ENCODE data around the gene ZC3H13.

The ZC3H13 gene

DNA sequence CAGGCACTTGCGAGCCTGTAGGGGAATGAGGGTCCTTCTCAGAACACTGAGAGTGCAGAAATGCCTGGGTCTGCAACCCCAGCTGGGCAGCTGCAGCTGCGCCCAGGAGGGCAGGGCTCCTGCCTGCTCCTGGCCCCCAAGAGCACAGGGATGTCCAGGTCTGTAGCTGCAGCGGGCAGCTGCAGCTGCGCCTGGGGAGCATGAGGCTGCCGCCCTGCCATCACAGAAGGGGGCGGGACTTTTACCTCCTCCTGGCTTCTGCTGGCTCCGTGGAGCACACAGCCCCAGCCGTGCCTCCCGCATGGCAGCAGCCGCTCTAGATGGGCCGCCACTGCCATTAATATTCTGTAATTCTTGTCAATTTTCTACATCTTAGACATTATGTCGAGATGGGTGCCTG lies 34.4 kb upstream of the ZC3H13 start:
- no peak overlapping the region for H3K4me3 ChIP-seq (ENCODE audit: low read depth, low read length)
- H3K4me1 ChIP-seq (ENCODE audit: control insufficient read depth, insufficient read depth, low read length): no peaks in the 10 kb centered on the region
- no peak overlapping the region for H3K27ac ChIP-seq (ENCODE audit: low read depth, low read length)
- H3K9me3 ChIP-seq (ENCODE audit: control insufficient read depth, insufficient read depth, low read depth, low read length): no peaks in the 10 kb centered on the region
- H3K27me3 ChIP-seq (ENCODE audit: control insufficient read depth, insufficient read depth, low read length): no peaks in the 10 kb centered on the region
- no peaks in the 10 kb centered on the region for H3K36me3 ChIP-seq (ENCODE audit: control insufficient read depth, insufficient read depth, low read length)
- no peak overlapping the region for H3K9ac ChIP-seq (ENCODE audit: low read length)

DNA sequence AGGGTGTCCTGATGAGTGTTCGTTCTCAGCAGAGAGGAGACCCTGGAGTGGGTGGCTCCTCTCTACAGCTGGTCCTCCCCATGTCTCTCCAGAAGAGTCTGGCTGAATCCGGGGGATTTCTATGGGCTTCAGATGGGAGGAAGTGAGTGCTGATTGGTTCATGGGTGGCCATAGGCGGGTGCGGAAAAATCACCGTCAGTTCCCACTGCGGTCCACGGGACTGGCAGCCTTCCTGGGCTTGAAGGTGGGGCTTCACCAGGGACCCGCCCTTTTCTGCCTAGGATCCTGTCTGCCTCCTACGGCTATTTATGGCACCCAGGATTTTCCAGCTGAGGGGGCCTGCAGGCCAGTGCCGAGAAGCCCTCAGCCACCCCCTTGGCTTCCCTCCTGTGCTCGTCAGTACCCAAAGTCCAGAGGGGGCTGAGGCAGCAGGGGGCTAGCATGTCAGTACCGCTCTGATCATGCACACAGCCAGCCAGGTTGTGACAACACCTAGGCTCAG lies 33.9 kb upstream of the ZC3H13 start:
- no peak overlapping the region for H3K27ac ChIP-seq (ENCODE audit: low read depth, low read length)
- no peaks in the 10 kb centered on the region for H3K27me3 ChIP-seq (ENCODE audit: control insufficient read depth, insufficient read depth, low read length)

DNA sequence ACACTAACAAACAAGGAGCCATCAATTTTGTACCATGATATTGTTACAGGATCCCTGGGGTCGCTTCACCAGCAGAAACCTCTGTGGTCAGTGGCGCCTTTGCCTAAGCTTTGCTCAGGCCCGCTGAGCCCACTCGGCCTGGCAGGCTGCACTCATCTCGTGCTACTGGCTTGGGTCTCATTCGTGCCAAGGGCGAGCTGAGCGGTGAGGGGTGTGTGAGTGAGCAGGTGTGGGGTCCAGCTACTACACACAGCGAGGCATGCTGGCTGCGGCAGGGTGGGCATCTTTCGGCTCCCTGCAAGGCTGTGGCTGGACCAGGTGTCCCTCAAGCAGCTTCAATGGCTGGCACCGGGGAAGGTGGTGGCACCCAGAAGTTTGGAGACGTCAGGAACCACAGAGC lies 33.2 kb upstream of the ZC3H13 start:
- Histone ChIP-seq H3K27ac (ENCODE audit: low read depth, low read length) (no peak overlapping the region), H3K36me3 (ENCODE audit: control insufficient read depth, insufficient read depth, low read length) (no peaks in the 10 kb centered on the region), H3K9me3 (ENCODE audit: control insufficient read depth, insufficient read depth, low read depth, low read length) (no peaks in the 10 kb centered on the region), H3K4me1 (ENCODE audit: control insufficient read depth, insufficient read depth, low read length) (no peaks in the 10 kb centered on the region), H3K27me3 (ENCODE audit: control insufficient read depth, insufficient read depth, low read length) (no peaks in the 10 kb centered on the region), H3K9ac (ENCODE audit: low read length) (no peak overlapping the region), H3K4me3 (ENCODE audit: low read depth, low read length) (no peak overlapping the region)

More for the DNA sequence above, 33.9 kb upstream of the ZC3H13 start:
- H3K36me3 ChIP-seq (ENCODE audit: control insufficient read depth, insufficient read depth, low read length): no peaks in the 10 kb centered on the region
- H3K4me3 ChIP-seq (ENCODE audit: low read depth, low read length): no peak overlapping the region
- no peak overlapping the region for H3K9ac ChIP-seq (ENCODE audit: low read length)
- H3K4me1 ChIP-seq (ENCODE audit: control insufficient read depth, insufficient read depth, low read length): no peaks in the 10 kb centered on the region
- no peaks in the 10 kb centered on the region for H3K9me3 ChIP-seq (ENCODE audit: control insufficient read depth, insufficient read depth, low read depth, low read length)

DNA sequence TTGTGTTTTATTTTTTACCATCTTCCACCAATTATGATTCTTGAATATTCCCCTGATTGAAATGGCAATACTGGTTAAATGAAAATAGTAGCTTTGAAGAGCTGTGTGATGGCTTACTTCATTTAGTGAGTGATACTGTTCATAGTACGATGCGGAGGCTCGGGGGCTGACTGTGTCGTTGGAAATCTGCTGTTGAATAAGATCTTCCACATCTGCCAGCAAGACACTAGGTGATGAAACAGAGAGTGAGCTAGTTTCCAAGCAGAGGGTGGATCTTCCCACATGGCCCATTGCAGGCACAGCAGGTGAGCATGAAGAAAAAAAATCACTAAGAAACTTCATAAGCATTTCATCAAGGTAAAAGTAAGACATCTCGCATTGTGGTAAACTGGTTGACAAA lies 29.8 kb upstream of the ZC3H13 start:
- H3K9ac ChIP-seq (ENCODE audit: low read length): no peak overlapping the region

GRCh38 chr13:46079770-46080169 lies 27.2 kb upstream of the ZC3H13 start:
- Histone ChIP-seq H3K4me1 (ENCODE audit: control insufficient read depth, insufficient read depth, low read length) (no peaks in the 10 kb centered on the region), H3K36me3 (ENCODE audit: control insufficient read depth, insufficient read depth, low read length) (no peaks in the 10 kb centered on the region), H3K4me3 (ENCODE audit: low read depth, low read length) (no peak overlapping the region), H3K27ac (ENCODE audit: low read depth, low read length) (no peak overlapping the region), H3K27me3 (ENCODE audit: control insufficient read depth, insufficient read depth, low read length) (no peaks in the 10 kb centered on the region), H3K9ac (ENCODE audit: low read length) (no peak overlapping the region), H3K9me3 (ENCODE audit: control insufficient read depth, insufficient read depth, low read depth, low read length) (no peaks in the 10 kb centered on the region)

More for the DNA sequence above, 29.8 kb upstream of the ZC3H13 start:
- H3K36me3 ChIP-seq (ENCODE audit: control insufficient read depth, insufficient read depth, low read length): no peaks in the 10 kb centered on the region
- H3K27ac ChIP-seq (ENCODE audit: low read depth, low read length): no peak overlapping the region
- H3K4me1 ChIP-seq (ENCODE audit: control insufficient read depth, insufficient read depth, low read length): no peaks in the 10 kb centered on the region
- H3K27me3 ChIP-seq (ENCODE audit: control insufficient read depth, insufficient read depth, low read length): no peaks in the 10 kb centered on the region
- H3K4me3 ChIP-seq (ENCODE audit: low read depth, low read length): no peak overlapping the region
- H3K9me3 ChIP-seq (ENCODE audit: control insufficient read depth, insufficient read depth, low read depth, low read length): no peaks in the 10 kb centered on the region

DNA sequence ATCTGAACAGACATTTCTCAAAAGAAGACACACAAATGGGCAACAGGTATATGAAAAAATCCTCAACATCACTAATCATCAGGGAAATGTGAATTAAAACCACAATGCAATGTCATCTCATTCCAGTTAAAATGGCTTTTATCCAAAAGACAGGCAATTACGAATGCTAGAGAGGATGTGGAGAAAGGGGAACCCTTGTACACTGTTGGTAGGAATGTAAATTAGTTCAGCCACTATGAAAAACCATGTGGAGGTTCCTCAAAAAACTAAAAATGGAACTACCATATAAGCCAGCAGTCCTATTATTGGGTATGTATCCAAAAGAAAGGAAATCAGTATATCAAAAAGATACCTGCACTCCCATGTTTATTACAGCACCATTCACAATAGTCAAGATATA lies 24.7 kb upstream of the ZC3H13 start:
- no peak overlapping the region for H3K27ac ChIP-seq (ENCODE audit: low read depth, low read length)
- no peaks in the 10 kb centered on the region for H3K4me1 ChIP-seq (ENCODE audit: control insufficient read depth, insufficient read depth, low read length)
- H3K9ac ChIP-seq (ENCODE audit: low read length): no peak overlapping the region
- H3K9me3 ChIP-seq (ENCODE audit: control insufficient read depth, insufficient read depth, low read depth, low read length): no peaks in the 10 kb centered on the region
- no peaks in the 10 kb centered on the region for H3K36me3 ChIP-seq (ENCODE audit: control insufficient read depth, insufficient read depth, low read length)
- H3K27me3 ChIP-seq (ENCODE audit: control insufficient read depth, insufficient read depth, low read length): no peaks in the 10 kb centered on the region
- H3K4me3 ChIP-seq (ENCODE audit: low read depth, low read length): no peak overlapping the region

DNA sequence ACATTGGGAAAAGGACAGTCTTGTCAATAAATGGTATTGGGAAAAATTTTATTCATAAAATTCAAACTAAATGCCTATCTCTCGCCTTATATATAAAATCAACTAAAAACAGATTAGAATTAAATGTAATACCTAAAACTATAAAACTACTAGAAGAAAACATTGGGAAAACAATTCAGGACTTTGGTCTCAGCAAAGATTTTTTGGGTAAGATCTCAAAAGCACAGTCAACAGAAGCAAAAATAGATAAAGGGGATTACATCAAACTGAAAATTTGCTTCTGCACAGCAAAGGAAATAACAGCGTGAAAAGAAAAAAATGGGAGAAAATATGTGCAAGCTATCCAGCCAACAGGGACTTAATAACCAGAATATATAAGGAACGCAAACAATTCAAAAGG lies 24.3 kb upstream of the ZC3H13 start:
- Histone ChIP-seq H3K27me3 (ENCODE audit: control insufficient read depth, insufficient read depth, low read length) (no peaks in the 10 kb centered on the region), H3K9ac (ENCODE audit: low read length) (no peak overlapping the region), H3K36me3 (ENCODE audit: control insufficient read depth, insufficient read depth, low read length) (no peaks in the 10 kb centered on the region), H3K4me1 (ENCODE audit: control insufficient read depth, insufficient read depth, low read length) (no peaks in the 10 kb centered on the region), H3K27ac (ENCODE audit: low read depth, low read length) (no peak overlapping the region), H3K9me3 (ENCODE audit: control insufficient read depth, insufficient read depth, low read depth, low read length) (no peaks in the 10 kb centered on the region), H3K4me3 (ENCODE audit: low read depth, low read length) (no peak overlapping the region)

DNA sequence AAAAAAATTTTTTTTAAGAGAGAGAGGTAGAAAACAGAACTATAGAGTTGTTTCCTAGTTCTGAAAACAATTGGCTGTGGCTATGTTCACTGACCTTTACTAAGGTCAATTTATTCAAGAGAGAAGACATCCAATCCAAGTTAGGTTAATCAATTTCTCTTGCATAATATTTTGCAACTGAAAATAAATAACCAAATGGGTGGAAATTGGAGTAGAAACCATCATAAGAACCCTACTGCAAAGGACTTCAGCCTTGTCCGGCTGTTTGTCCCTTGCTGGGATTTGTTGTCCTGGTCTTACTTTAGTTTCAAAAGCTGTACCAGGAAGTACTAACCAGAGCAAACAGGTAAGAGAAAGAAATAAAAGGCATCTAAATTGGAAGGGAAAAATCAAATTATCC lies 23.3 kb upstream of the ZC3H13 start:
- H3K9ac ChIP-seq (ENCODE audit: low read length): no peak overlapping the region
- no peaks in the 10 kb centered on the region for H3K36me3 ChIP-seq (ENCODE audit: control insufficient read depth, insufficient read depth, low read length)
- no peaks in the 10 kb centered on the region for H3K4me1 ChIP-seq (ENCODE audit: control insufficient read depth, insufficient read depth, low read length)
- H3K4me3 ChIP-seq (ENCODE audit: low read depth, low read length): no peak overlapping the region
- no peaks in the 10 kb centered on the region for H3K27me3 ChIP-seq (ENCODE audit: control insufficient read depth, insufficient read depth, low read length)
- H3K27ac ChIP-seq (ENCODE audit: low read depth, low read length): no peak overlapping the region
- H3K9me3 ChIP-seq (ENCODE audit: control insufficient read depth, insufficient read depth, low read depth, low read length): no peaks in the 10 kb centered on the region

GRCh38 chr13:46071590-46072249 lies 19.2 kb upstream of the ZC3H13 start:
- H3K27me3 ChIP-seq (ENCODE audit: control insufficient read depth, insufficient read depth, low read length): no peaks in the 10 kb centered on the region
- no peak overlapping the region for H3K4me3 ChIP-seq (ENCODE audit: low read depth, low read length)
- no peak overlapping the region for H3K9ac ChIP-seq (ENCODE audit: low read length)
- no peaks in the 10 kb centered on the region for H3K4me1 ChIP-seq (ENCODE audit: control insufficient read depth, insufficient read depth, low read length)
- no peaks in the 10 kb centered on the region for H3K9me3 ChIP-seq (ENCODE audit: control insufficient read depth, insufficient read depth, low read depth, low read length)
- no peak overlapping the region for H3K27ac ChIP-seq (ENCODE audit: low read depth, low read length)
- H3K36me3 ChIP-seq (ENCODE audit: control insufficient read depth, insufficient read depth, low read length): no peaks in the 10 kb centered on the region

DNA sequence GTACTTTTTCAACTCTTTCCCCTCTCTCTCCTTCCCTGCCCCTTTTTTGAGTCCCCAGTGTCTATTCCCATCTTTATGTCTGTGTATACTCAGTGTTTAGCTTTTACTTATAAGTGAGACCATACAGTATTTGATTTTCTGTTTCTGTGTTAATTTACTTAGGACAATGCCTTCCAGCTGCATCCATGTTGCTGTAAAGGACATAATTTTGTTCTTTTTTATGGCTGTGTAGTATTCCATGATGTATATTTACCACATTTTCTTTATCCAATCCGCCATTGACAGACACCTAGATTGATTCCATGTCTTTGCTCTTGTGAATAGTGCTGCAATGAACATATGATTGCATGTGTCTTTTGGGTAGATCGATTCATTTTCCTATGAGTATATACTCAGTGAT lies 10.7 kb upstream of the ZC3H13 start:
- no peak overlapping the region for H3K9ac ChIP-seq (ENCODE audit: low read length)
- H3K4me3 ChIP-seq (ENCODE audit: low read depth, low read length): no peak overlapping the region
- no peaks in the 10 kb centered on the region for H3K36me3 ChIP-seq (ENCODE audit: control insufficient read depth, insufficient read depth, low read length)
- H3K4me1 ChIP-seq (ENCODE audit: control insufficient read depth, insufficient read depth, low read length): no peaks in the 10 kb centered on the region
- H3K9me3 ChIP-seq (ENCODE audit: control insufficient read depth, insufficient read depth, low read depth, low read length): no peaks in the 10 kb centered on the region; the same call in 1 of the 2 replicates
- no peaks in the 10 kb centered on the region for H3K27me3 ChIP-seq (ENCODE audit: control insufficient read depth, insufficient read depth, low read length)
- H3K27ac ChIP-seq (ENCODE audit: low read depth, low read length): no peak overlapping the region

- H3K9me3 ChIP-seq (ENCODE audit: control insufficient read depth, insufficient read depth, low read depth, low read length): no peaks in the 10 kb centered on the region; the same call in 1 of the 2 replicates
- no peak overlapping the region for H3K4me3 ChIP-seq (ENCODE audit: low read depth, low read length)
- H3K27me3 ChIP-seq (ENCODE audit: control insufficient read depth, insufficient read depth, low read length): no peaks in the 10 kb centered on the region
- no peaks in the 10 kb centered on the region for H3K4me1 ChIP-seq (ENCODE audit: control insufficient read depth, insufficient read depth, low read length)
- H3K27ac ChIP-seq (ENCODE audit: low read depth, low read length): no peak overlapping the region
- no peak overlapping the region for H3K9ac ChIP-seq (ENCODE audit: low read length)
- H3K36me3 ChIP-seq (ENCODE audit: control insufficient read depth, insufficient read depth, low read length): no peaks in the 10 kb centered on the region
These were observed 9.6 kb upstream of the ZC3H13 start for GRCh38 chr13:46062185-46062584.
